Liver (tissue), 9 donors: ENCODE measurements around the gene HP. TPM values are rescaled to one million over a fixed set of nuclear protein-coding genes. Genes with fewer than 3 reads are reported as not detected.

Experiments
- DNase-seq: peaks from one replicate; pipeline ENCODE4 v3.0.0-alpha.2; 2017; ENCODE audit warnings: low spot score
- H3K27ac ChIP-seq, 2 donors: one replicate each; pipeline ENCODE4 v1.7.0; 2013; ENCODE audit warnings: inconsistent platforms in 2 of 2, low read length in 2 of 2, control low read depth in 1 of 2, low read depth in 1 of 2, mild to moderate bottlenecking in 1 of 2
- H3K27me3 ChIP-seq, 4 donors: one replicate each; pipeline versions ENCODE4 v1.6.1 to v1.7.0; 2013; ENCODE audit warnings: low read length in 3 of 4, inconsistent platforms in 1 of 4, mild to moderate bottlenecking in 1 of 4, moderate library complexity in 1 of 4; ENCODE audit not compliant: control insufficient read depth in 4 of 4, insufficient read depth in 4 of 4
- H3K36me3 ChIP-seq, 4 donors: one replicate each; pipeline versions ENCODE4 v1.6.1 to v1.7.0; 2013; ENCODE audit warnings: low read length in 3 of 4, mild to moderate bottlenecking in 3 of 4, low read depth in 1 of 4, moderate library complexity in 1 of 4; ENCODE audit not compliant: control insufficient read depth in 4 of 4, insufficient read depth in 3 of 4
- H3K4me1 ChIP-seq, 4 donors: one replicate each; pipeline versions ENCODE4 v1.6.1 to v1.7.0; 2013; ENCODE audit warnings: low read length in 3 of 4, mild to moderate bottlenecking in 3 of 4, moderate library complexity in 1 of 4; ENCODE audit not compliant: control insufficient read depth in 4 of 4, insufficient read depth in 4 of 4
- H3K4me3 ChIP-seq, 3 donors: one replicate each; pipeline versions ENCODE4 v1.6.1 to v1.7.0; 2013; ENCODE audit warnings: low read length in 3 of 3, control low read depth in 1 of 3, low read depth in 1 of 3, mild to moderate bottlenecking in 1 of 3
- H3K9ac ChIP-seq, 2 donors: one replicate each; pipeline ENCODE4 v1.7.0; 2013; ENCODE audit warnings: low read length in 2 of 2, mild to moderate bottlenecking in 2 of 2, moderate library complexity in 2 of 2, control low read depth in 1 of 2, low read depth in 1 of 2
- H3K9me3 ChIP-seq, 4 donors: one replicate each; pipeline versions ENCODE4 v1.6.1 to v1.7.0; 2013; ENCODE audit warnings: low read length in 3 of 4; ENCODE audit not compliant: control insufficient read depth in 4 of 4
- ATF3 ChIP-seq: IDR thresholded peaks from 2 replicates; pipeline ENCODE4 v1.6.1; 2016; ENCODE audit warnings: antibody characterized with exemption
- CTCF ChIP-seq: fragments of 150-350 bp; IDR thresholded peaks from 2 replicates; pipeline ENCODE4 v1.5.1; 2017; ENCODE audit warnings: improper control_type of control experiment, low read depth, low read length; ENCODE audit not compliant: missing input control
- EGR1 ChIP-seq, 2 donors: IDR thresholded peaks; 2 replicates each; pipeline ENCODE4 v1.6.1; 2016 to 2018; ENCODE audit warnings: antibody characterized with exemption in 2 of 2, low read depth in 2 of 2
- FOXA1 ChIP-seq: IDR thresholded peaks from 2 replicates; pipeline ENCODE4 v1.6.1; 2016; ENCODE audit warnings: antibody characterized with exemption
- FOXA2 ChIP-seq: IDR thresholded peaks from 2 replicates; pipeline ENCODE4 v1.6.1; 2016; ENCODE audit warnings: antibody characterized with exemption
- GABPA ChIP-seq, 2 donors: IDR thresholded peaks in 1 of 2; conservative IDR thresholded peaks in 1 of 2; 2 replicates each; pipeline ENCODE4 v1.6.1; 2016; ENCODE audit warnings: antibody characterized with exemption in 2 of 2, mild to moderate bottlenecking in 1 of 2, moderate library complexity in 1 of 2
- HNF4A ChIP-seq, 2 donors: conservative IDR thresholded peaks; 2 replicates each; pipeline ENCODE4 v1.6.1; 2016; ENCODE audit warnings: antibody characterized with exemption in 2 of 2, mild to moderate bottlenecking in 2 of 2
- HNF4G ChIP-seq: IDR thresholded peaks from 2 replicates; pipeline ENCODE4 v1.6.1; 2016; ENCODE audit warnings: antibody characterized with exemption
- JUND ChIP-seq, 2 donors: IDR thresholded peaks; 2 replicates each; pipeline ENCODE4 v1.6.1; 2016; ENCODE audit warnings: antibody characterized with exemption in 2 of 2
- MAX ChIP-seq: IDR thresholded peaks from 2 replicates; pipeline ENCODE4 v1.6.1; 2016; ENCODE audit warnings: antibody characterized with exemption
- NR2F2 ChIP-seq: IDR thresholded peaks from 2 replicates; pipeline ENCODE4 v1.6.1; 2016; ENCODE audit warnings: antibody characterized with exemption
- RAD21 ChIP-seq, 2 donors: IDR thresholded peaks; 2 replicates each; pipeline ENCODE4 v1.6.1; 2016; ENCODE audit warnings: antibody characterized with exemption in 2 of 2, mild to moderate bottlenecking in 2 of 2
- REST ChIP-seq: IDR thresholded peaks from 2 replicates; pipeline ENCODE4 v1.6.1; 2016; ENCODE audit warnings: antibody characterized with exemption, mild to moderate bottlenecking
- RXRA ChIP-seq, 2 donors: IDR thresholded peaks; 2 replicates each; pipeline ENCODE4 v1.6.1; 2017 to 2018; ENCODE audit warnings: antibody characterized with exemption in 2 of 2, mild to moderate bottlenecking in 1 of 2
- SP1 ChIP-seq: IDR thresholded peaks from 2 replicates; pipeline ENCODE4 v1.6.1; 2018; ENCODE audit warnings: antibody characterized with exemption, mild to moderate bottlenecking
- TAF1 ChIP-seq: conservative IDR thresholded peaks from 2 replicates; pipeline ENCODE4 v1.6.1; 2016; ENCODE audit warnings: antibody characterized with exemption, mild to moderate bottlenecking
- YY1 ChIP-seq: IDR thresholded peaks from 2 replicates; pipeline ENCODE4 v1.6.1; 2016; ENCODE audit warnings: antibody characterized with exemption, mild to moderate bottlenecking
- ZBTB33 ChIP-seq: IDR thresholded peaks from 2 replicates; pipeline ENCODE4 v1.6.1; 2016; ENCODE audit warnings: antibody characterized with exemption
- WGBS: extraction: QIAGEN DNeasy Blood & Tissue Kit; methylation state at CpG from one replicate; pipeline ENCODE4 v1.1.7; 2013; 5-methylcytosine and 5-hydroxymethylcytosine counted together
- polyA plus RNA-seq, 2 donors: library from polyadenylated mRNA; stranded (reverse) in 1 of 2; unstranded in 1 of 2; fragments of 200-250 nt in 1 of 2; fragments of >200 nt in 1 of 2; fragmentation: Nextera tagmentation in 1 of 2; extraction: Ambion mirVana in 1 of 2; gene quantifications; one replicate each; pipeline versions ENCODE4 v1.2.1 to v1.2.3, GENCODE V29; 2013 to 2015
- total RNA-seq, 2 donors: library from RNA; depleted of rRNA; stranded (reverse); fragments of >200 nt; gene quantifications; one replicate each; pipeline ENCODE4 v1.2.3, GENCODE V29; 2014
- donor health status: healthy.
- donor health status: healthy.
- donor health status: healthy.
- donor health status: healthy.
- donor health status: healthy.

The HP gene
- total and polyA plus RNA-seq, 4 donors = 13,922 to 117,679 (median 53,485) TPM

GRCh38 chr16:72042157-72042660 is 12.1 kb upstream of the HP start:
- 16% methylated on average over 2 of the region's 2 CpGs for WGBS
- no peaks in the 10 kb centered on the region for H3K9me3 ChIP-seq
- peak overlapping the region; percentile 88 to 95 for H3K27ac ChIP-seq
- peaks cover 6 to 47% (median 21%) of the 10 kb centered on the region in 4 donors for H3K4me1 ChIP-seq
- peaks cover 0 to 3% (median 0%) of the 10 kb centered on the region in 4 donors for H3K36me3 ChIP-seq
- H3K9ac ChIP-seq = peak overlapping the region; percentile 3 to 70
- H3K4me3 ChIP-seq = peak overlapping the region; percentile 9 to 73 (median 68)
- no peak for DNase-seq
- no peaks in the 10 kb centered on the region for H3K27me3 ChIP-seq
- peak; percentile 88 for TF ChIP-seq HNF4G
- peak; percentile 94 for TF ChIP-seq SP1
- peak; percentile 74 for TF ChIP-seq NR2F2
- TF ChIP-seq CTCF = no peak
- peak; percentile 31 for TF ChIP-seq FOXA1
- TF ChIP-seq GABPA (IDR thresholded peaks at IDR 0.05 in 1 of 2, conservative IDR thresholded peaks at IDR 0.05 in 1 of 2) = no peak
- TF ChIP-seq ZBTB33 = peak; percentile 57
- peak; percentile 84 to 90 for TF ChIP-seq RXRA (IDR thresholded peaks at IDR 0.05)
- TF ChIP-seq FOXA2 = peak; percentile 68
- TF ChIP-seq ATF3 = no peak
- peak; percentile 79 for TF ChIP-seq REST
- peak; percentile 34 to 62 for TF ChIP-seq RAD21 (IDR thresholded peaks at IDR 0.05)
- peak; percentile 16 to 73 for TF ChIP-seq EGR1 (IDR thresholded peaks at IDR 0.05; ENCODE audit: low read depth in 2 of 2)
- peak; percentile 76 to 79 for TF ChIP-seq JUND (IDR thresholded peaks at IDR 0.05)
- peak; percentile 99 for TF ChIP-seq MAX
- TF ChIP-seq TAF1 = peak; percentile 90
- TF ChIP-seq HNF4A (conservative IDR thresholded peaks at IDR 0.05) = peak; percentile 93 to 95
- TF ChIP-seq YY1 = peak; percentile 63
